Limb (tissue), 2 donors: Measurements from ENCODE around the gene LRCOL1.

Source experiments
- DNase-seq, 2 donors: peaks; one replicate each; pipeline ENCODE4 v3.0.0-alpha.2; 2016; ENCODE audit errors: extremely low spot score in 2 of 2

LRCOL1 gene

DNA sequence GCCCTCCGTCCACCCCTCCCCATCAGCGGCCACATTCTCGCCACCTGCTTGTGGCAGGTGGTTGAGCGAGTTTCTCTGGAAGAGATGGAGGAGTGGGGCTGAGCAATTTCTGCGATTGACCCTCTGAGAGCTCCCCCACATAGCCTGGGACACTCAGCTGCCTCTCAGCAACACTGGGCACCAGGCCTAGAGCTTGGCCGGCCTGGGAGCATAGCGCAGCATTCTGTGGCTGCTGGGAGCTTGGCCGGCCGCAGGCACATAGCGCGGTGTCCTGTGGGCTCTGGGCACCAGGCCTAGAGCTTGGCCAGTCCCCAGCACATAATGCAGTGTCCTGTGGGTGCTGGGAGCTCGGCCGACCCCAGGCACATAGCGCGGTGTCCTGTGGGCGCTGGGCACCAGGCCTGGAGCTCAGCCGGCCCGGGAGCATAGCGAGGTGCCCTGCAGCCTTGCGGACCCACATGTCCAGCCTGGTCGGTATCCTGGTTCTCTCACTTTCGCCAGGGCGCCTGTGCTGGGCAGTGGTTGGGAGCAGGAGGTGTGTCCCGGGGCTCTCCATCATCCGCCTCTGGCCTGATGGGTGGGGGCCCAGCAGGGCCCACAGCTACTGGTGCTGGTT, 43.8 kb downstream of the LRCOL1 start:
- DNase-seq, result no peak

DNA sequence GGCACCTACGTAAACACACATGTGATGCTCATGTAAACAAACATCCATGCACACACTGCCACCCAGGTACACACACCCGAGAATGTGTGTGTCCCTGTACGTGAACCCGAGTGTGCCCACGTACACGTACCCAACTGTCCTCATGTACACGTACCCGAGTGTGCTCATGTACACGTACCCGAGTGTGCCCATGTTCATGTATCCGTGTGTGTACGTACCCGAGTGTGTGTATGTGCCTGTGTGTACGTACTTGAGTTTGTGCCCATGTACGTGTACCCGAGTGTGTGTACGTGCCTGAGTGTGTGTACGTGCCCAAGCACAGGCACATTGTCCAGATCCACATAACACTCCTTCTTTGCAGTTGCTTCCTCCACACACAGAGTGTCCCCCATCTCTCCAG, 45.0 kb downstream of the LRCOL1 start:
- no peak for DNase-seq

DNA sequence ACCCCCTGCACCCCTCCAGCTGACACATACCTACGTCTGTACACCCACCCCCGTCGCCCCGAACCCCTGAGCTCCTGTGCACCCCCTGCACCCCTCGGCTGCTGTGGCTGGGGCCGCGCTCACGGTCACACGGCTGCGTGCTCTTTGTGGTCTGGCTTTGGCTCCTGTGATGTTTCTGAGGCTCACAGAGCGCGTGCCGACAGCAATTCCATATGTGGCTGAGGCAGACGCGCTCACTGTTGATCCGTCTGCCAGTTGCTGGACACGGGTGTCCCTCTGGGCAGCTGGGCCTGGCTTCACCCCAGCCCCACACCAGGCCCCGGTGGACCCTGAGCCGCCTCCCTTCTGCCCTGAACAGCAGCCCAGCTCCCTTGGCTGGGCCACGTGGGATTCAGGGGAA, 46.5 kb downstream of the LRCOL1 start:
- no peak for DNase-seq

DNA sequence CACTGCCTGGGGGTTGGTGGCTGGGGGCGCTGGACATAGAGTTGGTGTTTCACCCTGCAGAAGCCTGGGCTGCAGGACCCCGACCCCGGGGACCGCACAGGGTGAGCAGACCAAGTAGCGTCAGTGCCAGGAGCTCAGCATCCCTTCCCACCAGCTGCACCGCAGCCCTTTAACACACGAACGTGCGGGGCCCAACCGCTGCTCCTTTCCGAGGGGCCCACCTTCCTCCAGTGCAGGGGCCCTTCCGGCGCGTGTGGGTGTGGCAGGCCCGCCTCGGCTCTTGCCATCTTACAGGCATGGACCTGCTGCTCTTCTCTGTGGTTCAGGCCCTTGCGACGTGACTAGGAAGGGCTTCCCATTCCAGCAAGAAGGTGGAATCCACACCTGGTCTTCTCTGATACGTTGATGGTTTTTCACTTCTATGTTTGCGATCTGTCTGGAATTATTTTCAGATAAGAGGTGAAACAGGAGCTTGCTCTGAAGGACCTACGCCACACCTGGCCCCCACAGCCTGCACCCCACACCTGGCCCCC, 47.8 kb downstream of the LRCOL1 start:
- DNase-seq, result no peak

DNA sequence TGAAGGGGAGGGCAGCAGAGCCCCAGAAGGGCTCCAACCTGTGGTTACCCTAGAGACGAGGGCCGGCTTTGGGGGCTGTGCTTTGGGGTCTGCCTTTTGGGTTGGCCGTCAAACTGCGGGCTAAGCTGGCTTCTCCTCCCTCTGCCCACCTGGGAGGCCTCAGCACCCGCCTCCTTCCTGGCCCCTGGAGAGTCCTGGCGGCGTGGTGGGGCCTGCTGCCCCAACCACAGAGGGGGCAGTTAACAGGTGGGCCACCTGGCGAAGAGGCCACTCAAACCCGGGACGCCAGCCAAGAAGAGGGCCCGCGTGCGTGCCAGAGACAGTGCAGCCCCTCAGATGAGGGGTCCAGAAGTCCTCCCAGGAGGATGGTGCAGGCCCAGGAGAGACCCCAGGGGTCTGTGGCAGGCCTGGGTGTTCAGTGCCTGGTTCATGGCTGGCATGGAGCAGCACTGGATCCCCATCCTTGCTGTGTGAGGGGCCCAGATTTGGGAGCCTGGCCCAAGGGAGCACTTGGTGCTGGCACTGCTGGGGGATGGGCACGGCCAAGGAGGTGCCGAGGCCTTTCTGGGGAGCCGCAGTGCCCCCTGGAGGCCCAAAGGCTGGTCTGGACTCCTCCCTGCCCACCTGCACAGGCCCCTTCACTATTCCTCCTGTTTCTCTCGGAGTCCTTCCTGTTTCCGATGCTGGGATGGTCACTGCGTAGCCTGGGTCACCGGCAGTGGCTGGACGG, 48.8 kb downstream of the LRCOL1 start:
- peak in 1 of 2 donors; percentile 66 for DNase-seq

DNA sequence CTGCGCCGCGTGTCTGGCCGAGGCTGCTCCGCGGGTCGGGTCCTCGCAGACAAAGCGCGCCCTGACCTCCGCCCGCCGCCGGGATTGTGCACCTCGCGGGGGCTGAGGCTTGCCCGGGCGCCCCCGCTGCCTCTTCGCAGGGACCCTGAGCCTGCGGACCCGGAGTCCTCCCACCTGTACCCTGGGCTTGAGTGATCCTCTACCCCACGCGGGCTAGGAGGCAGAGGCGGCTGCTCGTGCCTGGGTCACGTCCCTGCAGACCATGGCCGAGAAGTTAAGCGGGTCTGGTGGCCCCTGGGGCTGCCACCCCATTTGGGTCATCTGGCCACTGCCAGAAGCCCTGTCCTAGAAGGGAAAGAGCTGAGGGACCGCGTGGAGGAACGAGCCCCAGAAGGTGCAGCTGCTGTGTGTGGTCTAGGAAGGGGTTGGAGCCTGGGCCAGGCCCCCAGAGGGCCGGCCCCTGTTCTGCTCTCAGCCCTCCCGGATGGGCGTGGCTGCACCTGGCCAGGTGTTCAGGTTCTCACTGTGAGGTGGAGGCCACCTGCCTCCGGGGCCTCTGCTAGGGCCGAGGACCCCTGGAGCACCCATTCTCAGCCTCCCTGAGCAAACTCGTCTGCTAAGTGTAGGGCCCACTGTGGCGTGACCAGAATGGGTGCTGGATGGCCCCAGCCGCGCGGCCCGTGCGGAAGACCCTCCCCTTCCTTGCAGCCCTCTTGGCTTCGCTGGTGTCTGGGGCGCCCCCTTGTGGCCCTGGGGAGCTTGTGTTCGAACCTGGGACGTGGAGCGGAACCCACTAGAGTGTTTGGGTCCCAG, 49.6 kb downstream of the LRCOL1 start:
- DNase-seq, result peak; percentile 52 to 88

DNA sequence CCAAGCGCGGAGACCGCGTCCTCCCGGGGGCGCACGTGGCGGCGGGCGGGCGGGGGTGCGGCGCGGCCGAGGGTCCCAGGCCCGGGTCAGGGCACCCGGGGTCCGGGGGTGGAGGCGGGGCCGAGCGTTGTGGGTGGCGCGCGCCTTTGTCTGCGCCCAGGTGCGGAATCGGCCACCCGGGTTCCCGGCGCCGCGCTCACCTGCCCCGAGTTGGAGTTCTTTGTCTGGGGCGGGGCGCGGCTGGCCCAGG, 50.1 kb downstream of the LRCOL1 start:
- no peak for DNase-seq

DNA sequence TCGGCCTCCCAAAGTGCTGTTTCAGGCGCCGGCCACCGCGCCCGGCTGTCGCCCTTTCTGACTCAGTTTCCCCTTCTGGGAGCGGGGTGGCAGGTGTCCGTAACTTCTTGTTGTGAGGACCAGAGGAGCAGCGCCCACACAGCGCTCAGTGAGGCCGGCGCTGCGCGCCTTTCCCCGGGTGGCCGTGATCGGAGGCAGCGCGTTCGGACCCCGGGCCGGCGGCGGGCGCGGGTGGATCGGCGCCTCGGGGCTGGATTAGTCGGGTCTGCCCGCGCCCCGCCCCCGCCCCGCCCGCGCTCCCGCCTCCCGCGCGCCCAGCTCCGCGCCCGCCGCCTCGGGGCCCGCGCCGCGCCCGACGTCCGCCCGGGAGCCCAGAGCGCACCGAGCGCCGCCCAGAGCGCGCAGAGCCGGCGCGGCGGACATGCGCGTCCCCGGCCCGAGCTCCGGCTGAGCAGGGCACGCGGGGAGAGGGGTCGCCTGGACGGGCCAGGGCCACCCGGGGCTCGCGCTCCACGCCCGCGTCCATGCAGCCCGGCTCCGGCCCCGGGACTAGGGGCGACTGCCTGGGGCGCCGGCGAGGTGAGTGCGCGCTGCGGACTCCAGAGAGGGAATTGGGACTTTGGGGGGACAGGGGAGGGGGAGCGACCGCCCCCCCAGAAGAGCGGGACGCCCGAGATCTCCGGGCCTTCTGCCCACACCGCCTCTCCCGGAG, 50.6 kb downstream of the LRCOL1 start:
- peak in 1 of 2 donors; percentile 86 for DNase-seq

DNA sequence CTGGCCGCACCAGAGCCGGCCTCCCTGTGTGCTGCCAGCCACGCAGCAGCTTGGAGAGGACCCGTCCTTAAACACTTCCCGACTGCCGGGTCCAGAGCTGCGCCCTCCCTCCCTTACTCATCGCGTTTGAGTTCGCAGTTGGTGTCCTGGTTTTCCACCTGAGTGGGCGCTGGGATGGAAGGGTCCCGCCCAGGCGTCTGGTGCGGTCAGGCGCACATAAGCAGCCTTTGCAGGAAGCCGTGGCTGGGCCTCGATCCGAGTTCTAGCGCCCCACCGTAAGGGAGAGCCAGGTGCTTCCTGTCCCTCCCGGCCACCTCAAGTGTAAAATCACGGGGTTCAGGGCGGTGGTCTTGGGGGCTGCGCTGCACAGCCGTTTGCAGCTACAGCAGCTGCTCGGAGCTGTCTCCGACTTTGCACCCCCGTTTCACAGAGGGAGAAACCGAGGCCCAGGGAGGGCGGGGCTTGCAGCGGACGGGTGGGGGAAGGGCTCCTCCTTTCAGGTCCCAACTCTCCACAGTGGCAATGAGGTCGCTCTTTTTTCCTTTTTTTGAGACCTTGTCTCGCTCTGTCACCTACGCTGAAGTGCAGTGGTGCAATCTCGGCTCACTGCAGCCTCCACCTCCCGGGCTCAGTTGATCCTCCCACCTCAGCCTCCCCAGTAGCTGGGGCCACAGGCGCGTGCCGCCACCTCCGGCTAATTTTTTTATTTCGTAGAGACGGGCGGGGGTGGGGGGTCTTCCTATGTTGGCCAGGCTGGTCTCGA, 51.3 kb downstream of the LRCOL1 start:
- no peak for DNase-seq

DNA sequence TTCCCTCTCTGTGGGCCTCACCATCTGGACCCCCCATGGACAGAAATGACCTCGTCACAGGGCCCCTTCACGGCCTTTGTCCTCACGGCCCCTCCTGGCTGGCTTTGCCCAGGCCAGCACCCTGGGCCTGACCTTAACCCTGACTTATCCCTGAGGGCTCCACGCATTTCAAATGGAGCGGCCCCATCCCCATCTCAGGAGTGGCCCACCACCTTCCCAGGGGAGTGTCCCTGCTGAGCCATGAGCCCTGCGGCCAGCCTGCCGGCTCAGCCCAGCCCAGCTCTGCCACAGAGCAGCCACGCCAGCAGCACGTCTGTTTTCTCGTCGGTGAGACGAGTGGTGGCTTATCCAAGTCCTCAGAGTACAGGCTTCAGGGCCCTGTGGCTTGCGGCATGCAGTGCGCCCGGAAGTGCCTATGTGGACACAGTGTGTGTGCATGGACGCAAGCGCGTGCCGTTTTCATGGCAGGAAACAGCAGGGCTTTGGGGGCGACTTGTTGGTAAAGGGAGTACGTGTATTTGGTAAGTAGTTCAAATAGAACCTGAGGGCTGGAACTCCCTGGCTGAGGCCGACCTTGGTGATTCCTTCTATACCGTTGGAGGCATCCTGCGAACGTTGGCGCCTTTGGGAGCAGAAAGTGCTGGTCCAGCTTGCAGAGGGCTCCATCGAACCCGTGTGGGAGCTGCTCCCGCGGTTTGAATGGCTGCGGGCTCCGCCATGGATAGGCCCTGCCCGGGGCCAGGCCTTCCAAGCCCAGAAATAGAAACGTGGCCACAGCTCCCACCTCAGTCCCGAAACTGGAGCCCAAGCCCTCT, 52.1 kb downstream of the LRCOL1 start:
- DNase-seq, result no peak

DNA sequence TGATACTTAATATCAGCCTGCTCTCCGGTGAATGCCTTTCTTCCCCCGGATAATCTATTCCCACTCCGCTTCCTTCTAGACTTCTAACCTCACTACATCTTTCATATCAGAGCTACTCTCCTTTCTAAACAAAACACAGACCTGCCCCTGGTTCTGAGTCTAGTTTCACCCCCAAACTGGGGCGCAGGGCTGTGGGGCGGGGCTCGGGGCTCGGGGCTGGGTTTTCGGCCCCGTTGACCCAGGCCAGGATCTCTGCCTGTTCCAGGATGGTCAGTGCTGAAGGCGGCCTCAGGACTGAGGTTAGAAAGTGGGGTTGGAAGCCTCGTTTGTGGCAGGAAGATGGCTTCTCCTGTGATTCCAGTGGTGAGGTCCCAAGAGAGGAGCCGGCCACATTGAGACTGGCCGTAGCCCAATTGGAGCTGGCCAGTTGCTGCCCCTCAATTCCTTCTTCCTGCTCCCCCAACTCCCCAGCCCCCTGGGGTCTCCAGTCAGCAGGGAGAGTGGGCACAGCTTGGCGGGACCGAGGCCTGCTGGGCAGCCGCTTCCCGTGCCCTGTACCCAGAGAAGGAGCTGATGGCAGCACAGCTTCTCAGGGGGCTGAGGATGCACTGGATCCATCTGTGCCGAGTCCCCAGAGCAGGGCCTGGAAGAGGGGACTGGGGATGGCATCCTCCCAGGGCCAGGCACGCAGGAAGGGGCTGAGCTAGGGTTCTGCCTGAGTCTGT, 52.9 kb downstream of the LRCOL1 start:
- DNase-seq, result no peak

DNA sequence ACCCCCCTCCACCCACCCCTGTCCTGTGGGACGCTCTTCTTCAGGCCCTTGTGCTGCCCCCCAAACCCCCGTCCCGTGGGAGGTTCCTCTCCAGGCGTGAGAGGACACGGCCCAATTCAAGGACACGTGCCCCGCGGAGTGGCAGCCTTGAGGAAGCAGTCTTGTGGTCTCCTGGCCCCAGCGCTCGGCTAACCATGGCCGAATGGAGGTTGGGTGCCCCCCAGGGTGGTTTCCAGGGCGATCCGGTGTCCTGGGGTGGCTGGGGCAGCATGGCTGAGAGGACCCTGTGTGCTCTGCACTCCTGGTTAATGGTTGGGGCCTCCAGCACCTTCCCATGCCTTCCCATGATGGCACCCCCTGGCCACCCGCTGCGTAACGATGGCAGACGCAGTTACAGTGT, 53.6 kb downstream of the LRCOL1 start:
- no peak for DNase-seq

DNA sequence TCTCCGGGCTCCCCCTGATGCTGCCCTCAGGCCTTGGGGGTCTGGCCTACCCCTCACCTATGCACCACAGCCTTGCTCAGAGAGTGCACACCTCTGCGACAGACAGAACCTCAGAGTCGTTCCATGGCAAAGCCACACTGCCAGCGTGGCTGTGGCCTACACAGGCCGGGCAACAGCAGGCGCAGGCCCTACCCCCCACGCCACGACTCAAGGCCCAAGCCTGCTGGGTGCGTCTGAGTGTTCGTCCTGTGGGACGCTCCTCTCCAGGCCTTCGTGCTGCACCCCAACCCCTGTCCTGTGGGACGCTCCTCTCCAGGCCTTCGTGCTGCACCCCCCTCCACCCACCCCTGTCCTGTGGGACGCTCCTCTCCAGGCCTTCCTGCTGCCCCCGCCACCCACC, 54.2 kb downstream of the LRCOL1 start:
- DNase-seq, result no peak

DNA sequence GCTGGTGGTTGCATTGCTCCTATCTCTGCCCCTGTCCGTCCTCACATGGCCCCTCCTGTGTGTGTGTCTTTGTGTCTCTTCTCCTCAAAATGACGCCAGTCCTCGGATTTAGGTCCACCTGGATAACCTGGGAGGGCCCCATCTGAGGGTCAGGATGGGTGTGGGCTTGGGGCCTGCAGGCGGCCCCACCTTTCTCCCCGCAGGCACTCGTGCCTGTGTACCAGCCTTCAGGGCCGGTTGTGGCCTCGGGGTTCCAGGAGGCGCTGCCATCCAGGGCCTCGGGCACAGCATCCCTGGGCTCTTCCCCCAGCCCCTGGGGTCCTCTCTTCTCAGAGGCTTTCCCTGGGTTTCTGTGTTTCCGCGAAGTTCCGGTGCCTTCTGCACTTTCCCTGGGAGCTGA, 54.7 kb downstream of the LRCOL1 start:
- no peak for DNase-seq

DNA sequence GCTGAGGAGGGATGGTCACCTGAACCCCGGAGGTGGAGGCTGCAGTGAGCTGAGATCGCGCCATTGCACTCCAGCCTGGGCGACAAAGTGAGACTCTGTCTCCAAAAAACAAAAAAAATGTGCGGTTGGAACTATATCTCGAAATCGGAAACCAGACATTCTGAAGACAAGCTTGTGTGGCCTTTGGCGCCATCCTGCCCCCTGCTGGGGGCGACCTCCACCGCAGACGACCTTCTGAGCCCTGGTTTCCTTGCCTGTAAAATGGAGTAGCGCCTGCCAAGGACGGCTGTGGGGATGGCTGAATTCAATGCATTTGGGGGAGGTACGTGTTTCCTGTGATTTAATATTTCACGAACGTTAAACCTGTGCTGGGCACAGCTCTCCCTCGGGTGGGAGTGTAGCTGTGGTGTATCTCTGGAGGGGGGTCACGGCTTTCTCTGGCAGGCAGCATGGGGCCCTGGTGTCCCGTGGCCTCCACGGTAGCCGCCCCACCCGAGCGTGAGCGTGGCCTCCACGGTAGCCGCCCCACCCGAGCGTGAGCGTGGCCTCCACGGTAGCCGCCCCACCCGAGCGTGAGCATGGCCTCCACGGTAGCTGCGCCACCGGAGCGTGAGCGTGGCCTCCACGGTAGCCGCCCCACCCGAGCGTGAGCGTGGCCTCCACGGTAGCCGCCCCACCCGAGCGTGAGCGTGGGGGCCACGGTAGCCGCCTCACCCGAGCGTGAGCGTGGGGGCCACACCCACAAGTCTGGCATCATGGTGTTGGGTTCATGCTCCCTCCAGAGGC, 55.3 kb downstream of the LRCOL1 start:
- DNase-seq, result no peak
